ENCODE measurements around the gene XRCC1.

- TF ChIP-seq POLR2A (IDR thresholded peaks at IDR 0.05; ENCODE audit: low read depth, low read length) (no peak), TAF1 (IDR thresholded peaks at IDR 0.05; ENCODE audit: low read depth, low read length) (no peak), POLR2AphosphoS5 (IDR thresholded peaks at IDR 0.05; ENCODE audit: low read depth, low read length) (no peak)
These were observed 890 bp upstream of the XRCC1 start for GRCh38 chr19:43575955-43576878.
